T-helper 2 cell treated with Interferon-gamma antibody and Interleukin-4, amounts not matched to agents 5 μg/mL and 100 μg/mL, for 36 hours (primary cell): Measurements from ENCODE around the gene RFX2.
A peak's percentile ranks its signal among the peaks of the same experiment; 100 is the strongest.
"Not testable (repeated sequence)": the region's sequence is repeated elsewhere in the genome, so short reads cannot be mapped to it uniquely, and the experiment has no call there.

Experiments used
- DNase-seq: peaks from one replicate; pipeline ENCODE4 v3.0.0; 2021; ENCODE audit warnings: low spot score
- H3K27ac Mint-ChIP-seq: one replicate; pipeline ENCODE4 v1.8.0; 2021; ENCODE audit warnings: mild to moderate bottlenecking, mixed read lengths
- H3K27me3 Mint-ChIP-seq: one replicate; pipeline ENCODE4 v1.8.0; 2021; ENCODE audit warnings: low read depth, mixed read lengths
- H3K36me3 Mint-ChIP-seq: one replicate; pipeline ENCODE4 v1.8.0; 2021; ENCODE audit warnings: low read depth, mixed read lengths
- H3K4me1 Mint-ChIP-seq: one replicate; pipeline ENCODE4 v1.8.0; 2021; ENCODE audit warnings: low read depth, mixed read lengths
- H3K4me3 Mint-ChIP-seq: one replicate; pipeline ENCODE4 v1.8.0; 2022; ENCODE audit warnings: mild to moderate bottlenecking, moderate library complexity, mixed read lengths
- H3K9me3 Mint-ChIP-seq: one replicate; pipeline ENCODE4 v1.8.0; 2021; ENCODE audit warnings: mixed read lengths

The RFX2 gene

GRCh38 chr19:6116749-6117430, 6.6 kb upstream of the RFX2 start:
- H3K27ac Mint-ChIP-seq, result no peak overlapping the region
- H3K36me3 Mint-ChIP-seq, result no peaks in the 10 kb centered on the region
- peaks cover 7% of the 10 kb centered on the region for H3K27me3 Mint-ChIP-seq
- H3K4me3 Mint-ChIP-seq, result no peak overlapping the region
- DNase-seq, result no peak
- H3K4me1 Mint-ChIP-seq, result no peaks in the 10 kb centered on the region
- H3K9me3 Mint-ChIP-seq, result peaks cover 8% of the 10 kb centered on the region

DNA sequence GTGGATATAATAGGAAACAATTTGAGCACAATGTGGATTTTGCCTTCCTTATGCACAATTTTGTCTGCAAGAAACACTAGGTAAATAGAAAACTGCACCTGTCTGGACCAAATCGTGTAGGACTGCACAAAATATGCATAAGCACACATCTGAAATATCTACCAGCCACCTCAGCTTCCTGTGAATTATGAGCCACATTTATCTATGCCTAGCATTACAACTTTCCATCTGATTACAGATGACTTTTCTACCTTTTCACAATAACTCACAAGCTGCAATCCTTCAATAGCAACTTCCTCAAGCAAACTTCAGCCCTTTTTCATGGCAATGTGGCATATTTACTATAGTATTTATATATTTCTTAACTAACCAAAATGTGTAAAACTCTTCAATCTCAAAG, 5.7 kb upstream of the RFX2 start:
- H3K36me3 Mint-ChIP-seq, result no peaks in the 10 kb centered on the region
- H3K27me3 Mint-ChIP-seq, result peaks cover 7% of the 10 kb centered on the region
- H3K27ac Mint-ChIP-seq, result no peak overlapping the region

DNA sequence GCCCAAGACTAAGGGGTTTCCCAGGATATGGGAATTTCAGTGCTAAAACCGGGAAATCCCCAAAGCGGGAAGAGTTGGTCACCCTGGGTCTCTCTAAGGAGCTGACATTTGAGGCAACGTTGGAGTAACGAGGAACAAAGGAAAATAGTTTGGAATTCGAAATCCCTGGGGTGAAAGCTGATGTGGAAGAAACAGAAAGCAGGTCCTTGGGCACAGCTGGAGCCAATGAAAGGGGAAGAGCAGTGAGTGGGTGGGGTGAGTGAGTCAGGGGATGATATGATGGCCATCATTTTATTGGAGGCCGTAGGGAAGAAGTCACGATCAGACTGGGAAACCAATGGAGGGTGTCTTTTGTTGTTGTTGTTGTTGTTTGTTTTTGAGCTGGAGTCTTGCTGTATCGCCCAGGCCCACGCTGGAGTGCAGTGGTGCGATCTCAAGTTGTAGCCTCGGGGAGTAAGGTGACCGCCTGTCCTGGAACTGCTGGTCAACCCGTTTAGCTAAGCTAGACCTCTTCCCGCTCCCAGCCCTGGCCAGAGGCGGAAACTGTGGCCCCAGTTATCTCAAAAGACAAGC, 3.4 kb upstream of the RFX2 start:
- peaks cover 17% of the 10 kb centered on the region for H3K4me1 Mint-ChIP-seq
- no peaks in the 10 kb centered on the region for H3K36me3 Mint-ChIP-seq
- no peaks in the 10 kb centered on the region for H3K9me3 Mint-ChIP-seq
- peaks cover 10% of the 10 kb centered on the region for H3K27me3 Mint-ChIP-seq
- no peak for DNase-seq
- H3K4me3 Mint-ChIP-seq, result no peak overlapping the region
- H3K27ac Mint-ChIP-seq, result no peak overlapping the region

More for the DNA sequence above, 5.7 kb upstream of the RFX2 start:
- Mint-ChIP-seq H3K4me3 (no peak overlapping the region), H3K4me1 (peaks cover 6% of the 10 kb centered on the region), H3K9me3 (peaks cover 8% of the 10 kb centered on the region)
- DNase-seq, result no peak

DNA sequence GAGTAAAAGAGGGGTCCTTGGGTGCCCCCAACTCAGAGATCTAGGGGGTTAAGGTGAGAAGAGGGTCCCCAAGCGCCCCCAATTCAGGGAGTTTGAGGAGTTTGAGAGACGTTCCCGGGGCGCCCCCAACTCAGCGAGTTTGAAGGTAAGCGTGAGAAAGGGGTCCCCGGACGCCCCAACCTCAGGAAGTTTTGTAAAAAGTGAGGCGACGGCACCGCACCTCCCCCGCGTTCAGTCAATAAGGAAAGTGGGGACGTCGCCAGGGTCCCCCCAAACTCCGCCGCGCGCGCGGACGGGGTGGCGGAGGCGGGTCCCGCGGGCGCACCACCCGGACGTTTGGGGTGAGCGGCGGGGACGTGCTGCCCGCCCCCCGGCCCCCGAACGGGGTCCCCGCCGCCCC, 353 bp downstream of the RFX2 start:
- Mint-ChIP-seq H3K9me3 (no peaks in the 10 kb centered on the region), H3K36me3 (no peaks in the 10 kb centered on the region), H3K27me3 (peaks cover 18% of the 10 kb centered on the region), H3K27ac (no peak overlapping the region), H3K4me1 (peaks cover 26% of the 10 kb centered on the region), H3K4me3 (peak overlapping the region; percentile 84)
- no peak for DNase-seq

DNA sequence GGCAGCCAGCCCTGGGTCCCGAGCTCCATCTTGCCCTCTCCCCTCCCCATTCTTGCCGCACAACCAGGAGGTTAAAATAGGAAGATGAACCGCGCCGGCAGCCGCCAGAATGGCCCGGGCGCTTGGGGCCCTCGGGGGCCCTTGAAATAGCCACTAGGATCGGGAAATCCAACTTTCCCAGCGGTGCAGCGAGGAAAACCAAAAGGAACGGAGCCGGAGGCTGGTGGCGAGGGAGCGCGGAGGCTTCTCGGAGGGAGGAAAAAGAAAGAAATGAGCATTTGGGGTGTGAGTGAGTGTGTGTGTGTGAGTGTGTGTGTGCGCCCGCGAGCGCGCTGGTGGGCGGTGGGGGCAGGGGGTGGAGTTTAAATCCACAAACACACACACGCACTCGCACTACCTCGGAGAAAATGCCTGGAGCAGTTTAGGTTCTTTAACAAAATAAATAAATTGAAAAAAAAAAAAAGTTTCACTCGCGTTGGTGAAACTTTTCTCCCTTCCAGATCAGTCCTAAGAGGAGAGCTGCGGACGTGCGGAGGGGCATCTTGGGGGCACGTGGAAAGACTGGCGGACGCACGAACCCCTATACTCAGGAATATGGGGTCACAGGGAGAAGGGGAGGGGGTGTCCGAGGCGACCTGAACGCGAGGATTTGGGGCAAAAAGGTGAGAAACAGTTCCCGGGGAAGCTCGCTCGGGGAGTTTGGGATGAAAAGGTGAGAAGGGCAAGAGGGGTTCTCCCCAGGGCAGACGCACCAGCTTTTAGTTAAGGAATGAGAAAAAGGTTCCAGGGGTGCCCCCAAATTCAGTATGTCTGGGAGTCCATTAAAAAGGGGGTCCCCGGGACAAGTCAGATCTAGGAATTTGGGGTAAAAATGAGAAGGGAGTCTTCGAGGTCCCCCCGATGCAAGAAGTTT, 1.3 kb downstream of the RFX2 start:
- H3K9me3 Mint-ChIP-seq, result no peaks in the 10 kb centered on the region
- peak overlapping the region; percentile 84 for H3K4me3 Mint-ChIP-seq
- no peaks in the 10 kb centered on the region for H3K36me3 Mint-ChIP-seq
- peak overlapping the region; percentile 75 for H3K27ac Mint-ChIP-seq
- peaks cover 26% of the 10 kb centered on the region for H3K4me1 Mint-ChIP-seq
- DNase-seq, result peak; percentile 61
- peaks cover 18% of the 10 kb centered on the region for H3K27me3 Mint-ChIP-seq

DNA sequence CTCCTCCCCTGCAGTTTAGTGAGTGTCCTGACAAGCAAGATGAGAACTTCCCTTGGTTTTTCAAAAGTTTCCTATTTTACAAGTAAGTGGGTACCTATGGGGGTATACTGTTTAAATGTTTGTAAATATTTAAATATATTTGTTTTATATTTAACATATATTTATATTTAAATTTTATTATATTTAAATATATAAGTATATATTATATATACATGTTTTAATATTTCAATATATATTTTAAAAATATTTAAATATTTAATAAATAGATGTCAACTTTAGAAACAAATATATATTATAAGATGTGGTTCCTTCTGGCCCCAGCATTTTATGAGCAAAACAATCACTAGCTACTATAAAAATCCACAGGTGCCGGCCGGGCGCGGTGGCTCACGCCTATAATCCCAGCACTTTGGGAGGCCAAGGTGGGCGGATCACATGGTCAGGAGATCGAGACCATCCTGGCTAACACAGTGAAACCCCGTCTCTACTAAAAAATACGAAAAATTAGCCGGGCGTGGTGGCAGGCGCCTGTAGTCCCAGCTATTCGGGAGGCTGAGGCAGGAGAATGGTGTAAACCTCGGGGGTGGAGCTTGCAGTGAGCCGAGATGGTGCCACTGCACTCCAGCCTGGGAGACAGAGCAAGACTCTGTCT, 3.5 kb downstream of the RFX2 start:
- not testable (repeated sequence) for H3K4me3 Mint-ChIP-seq, DNase-seq, H3K27ac Mint-ChIP-seq, H3K36me3 Mint-ChIP-seq, H3K9me3 Mint-ChIP-seq
- Mint-ChIP-seq H3K4me1 (peaks cover 25% of the 10 kb centered on the region), H3K27me3 (peaks cover 18% of the 10 kb centered on the region)

GRCh38 chr19:6105444-6105843, 4.9 kb downstream of the RFX2 start:
- no peak for DNase-seq
- H3K27ac Mint-ChIP-seq, result no peak overlapping the region
- H3K36me3 Mint-ChIP-seq, result no peaks in the 10 kb centered on the region
- peaks cover 3% of the 10 kb centered on the region for H3K9me3 Mint-ChIP-seq
- H3K4me3 Mint-ChIP-seq, result no peak overlapping the region
- H3K27me3 Mint-ChIP-seq, result peaks cover 18% of the 10 kb centered on the region
- peaks cover 25% of the 10 kb centered on the region for H3K4me1 Mint-ChIP-seq

- H3K27me3 Mint-ChIP-seq, result peaks cover 11% of the 10 kb centered on the region
- H3K9me3 Mint-ChIP-seq, result peaks cover 11% of the 10 kb centered on the region
- no peak for DNase-seq
- H3K36me3 Mint-ChIP-seq, result peaks cover 6% of the 10 kb centered on the region
- no peak overlapping the region for H3K27ac Mint-ChIP-seq
- H3K4me3 Mint-ChIP-seq, result no peak overlapping the region
- peaks cover 22% of the 10 kb centered on the region for H3K4me1 Mint-ChIP-seq
Measured at GRCh38 chr19:6103894-6104293, 6.4 kb downstream of the RFX2 start.

DNA sequence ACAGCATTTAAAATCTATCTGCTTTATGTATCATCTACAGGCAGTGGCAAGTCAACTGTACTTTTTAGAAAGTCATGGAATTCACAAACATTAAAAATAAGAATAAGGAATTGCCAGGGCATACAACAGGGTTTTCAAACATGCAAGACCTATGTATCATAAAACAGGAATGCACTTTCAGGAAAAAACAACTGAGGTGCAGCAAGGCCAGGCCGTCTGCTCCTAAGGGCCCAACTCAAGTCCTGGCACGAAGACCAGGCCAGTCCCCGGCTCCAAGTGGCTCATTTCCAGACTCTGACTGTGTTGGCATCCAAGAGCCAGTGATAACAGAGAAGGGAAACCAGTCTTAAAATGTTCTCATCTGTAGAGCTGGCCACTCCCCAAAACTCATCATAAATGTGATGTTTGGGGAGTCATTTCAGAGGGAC, 7.1 kb downstream of the RFX2 start:
- H3K27ac Mint-ChIP-seq, result no peak overlapping the region
- H3K4me1 Mint-ChIP-seq, result peaks cover 15% of the 10 kb centered on the region
- no peak for DNase-seq
- H3K4me3 Mint-ChIP-seq, result no peak overlapping the region
- peaks cover 4% of the 10 kb centered on the region for H3K27me3 Mint-ChIP-seq
- H3K36me3 Mint-ChIP-seq, result peaks cover 6% of the 10 kb centered on the region
- peaks cover 11% of the 10 kb centered on the region for H3K9me3 Mint-ChIP-seq

GRCh38 chr19:6101991-6102390, 8.3 kb downstream of the RFX2 start:
- Mint-ChIP-seq H3K4me3 (no peak overlapping the region), H3K36me3 (peaks cover 6% of the 10 kb centered on the region), H3K27ac (no peak overlapping the region), H3K27me3 (no peaks in the 10 kb centered on the region), H3K4me1 (peaks cover 12% of the 10 kb centered on the region), H3K9me3 (peaks cover 11% of the 10 kb centered on the region)
- DNase-seq, result no peak

- peaks cover 12% of the 10 kb centered on the region for H3K4me1 Mint-ChIP-seq
- peaks cover 11% of the 10 kb centered on the region for H3K9me3 Mint-ChIP-seq
- peaks cover 6% of the 10 kb centered on the region for H3K36me3 Mint-ChIP-seq
- no peak for DNase-seq
- H3K27me3 Mint-ChIP-seq, result no peaks in the 10 kb centered on the region
- no peak overlapping the region for H3K27ac Mint-ChIP-seq
- no peak overlapping the region for H3K4me3 Mint-ChIP-seq
Measured at GRCh38 chr19:6101291-6101825, 8.9 kb downstream of the RFX2 start.

DNA sequence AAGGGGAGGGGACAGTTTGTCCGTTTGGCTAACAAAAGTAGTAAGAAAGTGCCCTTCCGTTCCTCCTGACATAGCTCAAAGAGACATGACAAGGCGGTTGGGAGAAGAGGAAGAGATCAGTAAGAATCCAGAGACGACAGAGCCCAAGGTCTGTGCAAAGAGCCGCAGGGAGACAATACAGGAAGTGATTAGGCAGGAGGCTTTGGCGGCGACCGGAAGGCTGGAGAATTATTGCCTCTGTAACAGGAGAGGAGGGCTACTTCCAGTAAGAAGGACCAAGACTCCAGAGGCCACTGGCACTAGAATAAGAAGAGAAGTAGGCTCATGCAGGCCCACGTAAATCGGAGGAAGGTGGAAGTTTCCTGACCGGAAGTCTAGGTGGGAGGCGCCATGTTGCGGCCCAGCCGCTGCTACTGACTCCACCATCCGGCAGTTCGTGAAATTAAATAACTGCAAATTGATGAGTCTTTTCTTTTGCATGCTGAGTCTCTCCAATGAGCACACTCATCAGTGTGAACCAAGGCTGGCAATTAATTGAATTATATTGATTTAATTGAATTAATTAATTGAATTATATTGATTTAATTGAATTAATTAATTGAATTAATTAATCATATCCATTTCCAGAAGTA, 9.9 kb downstream of the RFX2 start:
- peaks cover 12% of the 10 kb centered on the region for H3K4me1 Mint-ChIP-seq
- peak overlapping the region; percentile 80 for H3K27ac Mint-ChIP-seq
- H3K9me3 Mint-ChIP-seq, result peaks cover 11% of the 10 kb centered on the region
- H3K4me3 Mint-ChIP-seq, result peak overlapping the region; percentile 72
- peaks cover 6% of the 10 kb centered on the region for H3K36me3 Mint-ChIP-seq
- DNase-seq, result no peak
- no peaks in the 10 kb centered on the region for H3K27me3 Mint-ChIP-seq

- H3K9me3 Mint-ChIP-seq, result peaks cover 11% of the 10 kb centered on the region
- H3K36me3 Mint-ChIP-seq, result peaks cover 6% of the 10 kb centered on the region
- no peak for DNase-seq
- H3K27me3 Mint-ChIP-seq, result no peaks in the 10 kb centered on the region
- H3K4me3 Mint-ChIP-seq, result peak overlapping the region; percentile 72
- peaks cover 12% of the 10 kb centered on the region for H3K4me1 Mint-ChIP-seq
- H3K27ac Mint-ChIP-seq, result no peak overlapping the region
Measured at GRCh38 chr19:6099599-6099998, 10.7 kb downstream of the RFX2 start.
